ENCODE data around the gene DYNC1LI1.

The DYNC1LI1 gene

GRCh38 chr3:32498992-32499391, 71.7 kb downstream of the DYNC1LI1 start:
- H3K27ac ChIP-seq, result peak overlapping the region; percentile 97
- H3K4me3 ChIP-seq (ENCODE audit: low read depth in 1 of 2, low read length in 1 of 2), result no peak overlapping the region

GRCh38 chr3:32498252-32498651, 72.4 kb downstream of the DYNC1LI1 start:
- Histone ChIP-seq H3K36me3 (peaks cover 12% of the 10 kb centered on the region), H3K27ac (peak overlapping the region; percentile 43), H3K27me3 (no peaks in the 10 kb centered on the region), H3K4me3 (ENCODE audit: low read depth in 1 of 2, low read length in 1 of 2) (no peak overlapping the region), H3K9me3 (no peaks in the 10 kb centered on the region), H3K4me1 (ENCODE audit: control insufficient read depth in 1 of 2, insufficient read depth in 1 of 2, low read depth in 1 of 2, low read length in 1 of 2) (peaks cover 72 to 79% of the 10 kb centered on the region in 2 experiments)
- no peak for TF ChIP-seq CTCF (IDR thresholded peaks at IDR 0.05)

More at GRCh38 chr3:32498992-32499391, 71.7 kb downstream of the DYNC1LI1 start:
- no peaks in the 10 kb centered on the region for H3K9me3 ChIP-seq
- no peak for TF ChIP-seq CTCF (IDR thresholded peaks at IDR 0.05)
- H3K4me1 ChIP-seq (ENCODE audit: control insufficient read depth in 1 of 2, insufficient read depth in 1 of 2, low read depth in 1 of 2, low read length in 1 of 2), result peaks cover 69 to 77% of the 10 kb centered on the region in 2 experiments
- no peaks in the 10 kb centered on the region for H3K27me3 ChIP-seq
- peaks cover 11% of the 10 kb centered on the region for H3K36me3 ChIP-seq

GRCh38 chr3:32495609-32496008, 75.0 kb downstream of the DYNC1LI1 start:
- peaks cover 66 to 78% of the 10 kb centered on the region in 2 experiments for H3K4me1 ChIP-seq (ENCODE audit: control insufficient read depth in 1 of 2, insufficient read depth in 1 of 2, low read depth in 1 of 2, low read length in 1 of 2)
- no peak overlapping the region for H3K4me3 ChIP-seq (ENCODE audit: low read depth in 1 of 2, low read length in 1 of 2)
- H3K27ac ChIP-seq, result peak overlapping the region; percentile 63
- no peaks in the 10 kb centered on the region for H3K9me3 ChIP-seq
- no peak for TF ChIP-seq CTCF (IDR thresholded peaks at IDR 0.05)
- H3K36me3 ChIP-seq, result peaks cover 30% of the 10 kb centered on the region
- H3K27me3 ChIP-seq, result no peaks in the 10 kb centered on the region

GRCh38 chr3:32495085-32495484, 75.6 kb downstream of the DYNC1LI1 start:
- Histone ChIP-seq H3K27ac (peak overlapping the region; percentile 63), H3K4me1 (ENCODE audit: control insufficient read depth in 1 of 2, insufficient read depth in 1 of 2, low read depth in 1 of 2, low read length in 1 of 2) (peaks cover 61 to 73% of the 10 kb centered on the region in 2 experiments), H3K36me3 (peaks cover 34% of the 10 kb centered on the region), H3K4me3 (ENCODE audit: low read depth in 1 of 2, low read length in 1 of 2) (no peak overlapping the region), H3K9me3 (no peaks in the 10 kb centered on the region), H3K27me3 (no peaks in the 10 kb centered on the region)
- TF ChIP-seq CTCF (IDR thresholded peaks at IDR 0.05), result no peak

GRCh38 chr3:32493437-32494414, 76.9 kb downstream of the DYNC1LI1 start:
- H3K4me3 ChIP-seq (ENCODE audit: low read depth in 1 of 2, low read length in 1 of 2), result no peak overlapping the region
- H3K36me3 ChIP-seq, result peaks cover 33% of the 10 kb centered on the region
- no peak for TF ChIP-seq CTCF (IDR thresholded peaks at IDR 0.05)
- H3K9me3 ChIP-seq, result no peaks in the 10 kb centered on the region
- no peaks in the 10 kb centered on the region for H3K27me3 ChIP-seq
- peaks cover 48 to 59% of the 10 kb centered on the region in 2 experiments for H3K4me1 ChIP-seq (ENCODE audit: control insufficient read depth in 1 of 2, insufficient read depth in 1 of 2, low read depth in 1 of 2, low read length in 1 of 2)
- peak overlapping the region; percentile 63 for H3K27ac ChIP-seq
